Measurements from ENCODE around the gene KCNK10. TPM values are rescaled to one million over a fixed set of nuclear protein-coding genes. Genes with fewer than 3 reads are reported as not detected.

KCNK10 gene
- total RNA-seq, 1 donor from 2014 or later = 11.5 TPM

DNA sequence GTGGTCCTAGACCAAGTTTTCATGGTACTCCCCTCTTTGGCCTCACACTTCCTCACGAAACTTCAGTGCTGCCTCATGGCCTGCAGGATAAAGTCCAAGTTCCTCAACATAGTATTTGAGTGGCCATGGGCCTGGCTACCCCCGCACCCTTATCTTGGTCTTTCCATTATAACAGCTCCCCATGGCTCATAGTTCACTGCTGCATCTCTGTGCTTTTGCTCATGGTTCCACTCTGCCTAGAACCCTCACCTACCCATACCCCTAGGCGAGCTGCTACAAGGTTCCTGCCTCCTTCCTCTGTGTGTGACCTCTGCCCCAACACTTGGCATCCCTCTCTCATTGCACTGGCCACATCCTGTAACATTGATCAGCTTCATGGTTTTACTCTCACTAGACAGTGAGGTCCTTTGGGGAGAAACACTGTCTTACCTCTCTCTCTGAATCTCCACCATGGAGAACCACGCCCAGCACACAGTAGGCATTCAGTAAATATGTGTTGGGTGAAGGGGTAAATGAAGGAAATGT is 159.3 kb downstream of the KCNK10 start:
- Mint-ChIP-seq H3K4me1 (peaks cover 8% of the 10 kb centered on the region), H3K4me3 (no peak overlapping the region), H3K27ac (ENCODE audit: unreplicated experiment) (peak overlapping the region; percentile 79), H3K36me3 (ENCODE audit: low read depth) (no peaks in the 10 kb centered on the region), H3K9me3 (peaks cover 9% of the 10 kb centered on the region), H3K27me3 (ENCODE audit: low read depth) (peaks cover 13% of the 10 kb centered on the region)
- DNase-seq (ENCODE audit: low read depth, low spot score) = no peak
- TF ChIP-seq, protein P1, sequence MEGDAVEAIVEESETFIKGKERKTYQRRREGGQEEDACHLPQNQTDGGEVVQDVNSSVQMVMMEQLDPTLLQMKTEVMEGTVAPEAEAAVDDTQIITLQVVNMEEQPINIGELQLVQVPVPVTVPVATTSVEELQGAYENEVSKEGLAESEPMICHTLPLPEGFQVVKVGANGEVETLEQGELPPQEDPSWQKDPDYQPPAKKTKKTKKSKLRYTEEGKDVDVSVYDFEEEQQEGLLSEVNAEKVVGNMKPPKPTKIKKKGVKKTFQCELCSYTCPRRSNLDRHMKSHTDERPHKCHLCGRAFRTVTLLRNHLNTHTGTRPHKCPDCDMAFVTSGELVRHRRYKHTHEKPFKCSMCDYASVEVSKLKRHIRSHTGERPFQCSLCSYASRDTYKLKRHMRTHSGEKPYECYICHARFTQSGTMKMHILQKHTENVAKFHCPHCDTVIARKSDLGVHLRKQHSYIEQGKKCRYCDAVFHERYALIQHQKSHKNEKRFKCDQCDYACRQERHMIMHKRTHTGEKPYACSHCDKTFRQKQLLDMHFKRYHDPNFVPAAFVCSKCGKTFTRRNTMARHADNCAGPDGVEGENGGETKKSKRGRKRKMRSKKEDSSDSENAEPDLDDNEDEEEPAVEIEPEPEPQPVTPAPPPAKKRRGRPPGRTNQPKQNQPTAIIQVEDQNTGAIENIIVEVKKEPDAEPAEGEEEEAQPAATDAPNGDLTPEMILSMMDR (conservative IDR thresholded peaks at IDR 0.05) = no peak

DNA sequence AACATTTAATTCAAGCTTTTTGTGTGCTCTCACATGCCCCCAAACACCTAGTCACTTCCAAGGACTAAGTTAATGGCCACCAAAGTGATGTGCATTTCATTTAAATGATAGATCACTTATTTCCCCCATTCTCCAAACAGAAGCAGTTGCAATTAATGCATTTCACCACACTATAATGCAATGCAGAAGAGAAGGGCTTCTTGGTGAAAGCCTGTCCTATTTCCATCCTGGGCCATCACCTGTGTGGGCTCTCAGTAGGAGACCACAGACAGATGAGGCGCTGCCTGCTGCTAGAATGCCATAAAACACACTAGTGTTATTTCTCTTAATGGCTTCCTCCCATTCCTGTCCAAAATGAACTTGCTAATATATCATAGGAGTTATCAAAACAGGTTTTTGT is 166.9 kb downstream of the KCNK10 start:
- no peak overlapping the region for H3K4me3 Mint-ChIP-seq
- H3K36me3 Mint-ChIP-seq (ENCODE audit: low read depth) = no peaks in the 10 kb centered on the region
- H3K9me3 Mint-ChIP-seq = peaks cover 4% of the 10 kb centered on the region
- no peak overlapping the region for H3K27ac Mint-ChIP-seq (ENCODE audit: unreplicated experiment)
- H3K27me3 Mint-ChIP-seq (ENCODE audit: low read depth) = peaks cover 16% of the 10 kb centered on the region
- TF ChIP-seq, protein P1 (conservative IDR thresholded peaks at IDR 0.05) = no peak
- no peak for DNase-seq (ENCODE audit: low read depth, low spot score)
- H3K4me1 Mint-ChIP-seq = no peaks in the 10 kb centered on the region

DNA sequence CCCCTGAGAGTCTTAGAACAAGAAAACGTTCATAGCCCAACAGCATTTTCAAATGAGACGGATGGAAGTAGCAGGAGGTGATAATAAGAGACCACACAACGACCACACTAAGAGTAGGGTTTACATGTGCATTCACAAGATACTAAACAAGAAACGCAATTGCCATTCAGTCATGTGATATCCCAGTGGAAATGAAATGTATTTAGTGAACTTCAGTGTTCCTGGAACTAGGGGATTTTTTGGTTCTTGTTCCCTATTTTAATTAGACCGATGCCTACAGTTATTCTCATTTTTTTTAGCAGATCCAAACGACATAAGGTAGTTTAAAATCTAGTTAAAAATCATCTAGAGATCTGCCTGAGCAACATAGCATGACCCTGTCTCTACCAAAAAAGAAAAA is 168.1 kb downstream of the KCNK10 start:
- H3K36me3 Mint-ChIP-seq (ENCODE audit: low read depth) = no peaks in the 10 kb centered on the region
- TF ChIP-seq, protein P1 (conservative IDR thresholded peaks at IDR 0.05) = no peak
- no peak for DNase-seq (ENCODE audit: low read depth, low spot score)
- peaks cover 14% of the 10 kb centered on the region for H3K27me3 Mint-ChIP-seq (ENCODE audit: low read depth)
- peaks cover 4% of the 10 kb centered on the region for H3K9me3 Mint-ChIP-seq
- no peak overlapping the region for H3K4me3 Mint-ChIP-seq
- H3K4me1 Mint-ChIP-seq = peaks cover under 1% of the 10 kb centered on the region
- no peak overlapping the region for H3K27ac Mint-ChIP-seq (ENCODE audit: unreplicated experiment)

DNA sequence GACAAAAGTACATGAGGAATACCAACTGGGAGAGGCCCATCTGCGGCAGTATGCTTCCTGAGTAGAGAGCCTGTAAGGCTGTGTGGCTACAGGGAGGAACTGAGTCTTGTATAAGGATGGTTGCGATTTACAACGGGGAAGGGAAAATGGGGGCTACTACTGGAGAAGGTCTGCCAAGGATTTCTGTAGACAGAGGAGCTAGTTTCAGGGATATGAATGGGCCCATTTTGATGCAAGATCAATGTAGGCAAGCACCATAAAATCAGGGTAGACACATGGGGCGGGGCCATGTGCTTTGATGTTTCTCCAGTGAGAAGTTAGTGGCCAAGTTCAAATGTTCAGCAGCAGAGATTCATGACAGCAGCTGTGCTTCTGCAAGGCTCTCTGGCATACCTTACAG is 168.7 kb downstream of the KCNK10 start:
- Mint-ChIP-seq H3K27ac (ENCODE audit: unreplicated experiment) (no peak overlapping the region), H3K4me1 (peaks cover 5% of the 10 kb centered on the region), H3K9me3 (peaks cover 4% of the 10 kb centered on the region), H3K36me3 (ENCODE audit: low read depth) (no peaks in the 10 kb centered on the region), H3K27me3 (ENCODE audit: low read depth) (peaks cover 9% of the 10 kb centered on the region), H3K4me3 (no peak overlapping the region)
- TF ChIP-seq, protein P1 (conservative IDR thresholded peaks at IDR 0.05) = no peak
- no peak for DNase-seq (ENCODE audit: low read depth, low spot score)

DNA sequence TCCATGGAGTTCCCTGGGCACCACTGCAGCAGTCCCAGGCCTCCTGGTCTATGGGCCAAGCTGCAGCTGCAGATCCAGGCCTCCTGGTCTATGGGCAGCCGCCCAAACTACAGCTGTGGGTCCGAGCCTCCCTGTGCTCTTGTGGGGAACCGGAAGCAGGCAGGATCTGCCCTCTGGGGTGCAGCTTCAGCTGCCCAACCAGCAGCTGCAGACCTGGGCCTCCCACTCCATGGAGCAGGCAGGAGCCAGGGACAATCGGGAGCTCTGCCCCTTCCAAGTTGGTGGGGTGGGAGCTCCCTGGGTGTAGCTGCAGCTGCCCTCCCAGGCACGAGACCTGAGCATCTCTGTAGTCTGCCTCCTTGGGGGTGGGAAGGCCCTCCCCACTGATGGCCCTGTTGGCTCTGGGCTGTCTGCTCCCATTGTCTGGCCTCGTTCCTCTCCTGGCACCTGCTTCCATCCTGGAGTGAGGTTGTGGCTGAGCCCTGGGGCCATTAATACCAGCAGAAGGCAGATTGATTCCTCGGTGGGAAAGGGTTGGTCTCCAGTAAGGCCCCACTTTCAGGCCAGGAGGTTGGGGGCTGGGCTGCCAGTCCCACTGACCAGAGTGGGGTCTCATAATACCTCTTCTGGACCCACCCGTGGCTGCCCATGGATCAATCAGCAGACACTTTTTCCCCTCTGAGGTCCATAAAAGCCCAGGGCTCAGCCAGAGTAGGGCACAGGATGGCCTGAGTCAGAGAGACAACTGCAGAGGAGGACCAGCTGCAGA is 176.0 kb downstream of the KCNK10 start:
- Mint-ChIP-seq H3K27ac (ENCODE audit: unreplicated experiment) (no peak overlapping the region), H3K27me3 (ENCODE audit: low read depth) (peaks cover 5% of the 10 kb centered on the region), H3K36me3 (ENCODE audit: low read depth) (no peaks in the 10 kb centered on the region), H3K4me1 (peaks cover 10% of the 10 kb centered on the region), H3K4me3 (no peak overlapping the region), H3K9me3 (no peaks in the 10 kb centered on the region)
- TF ChIP-seq, protein P1 (conservative IDR thresholded peaks at IDR 0.05) = no peak
- no peak for DNase-seq (ENCODE audit: low read depth, low spot score)
